T-helper 9 cell (primary cell): ENCODE data around the gene GTF3C5.
"Not testable (repeated sequence)": the region's sequence is repeated elsewhere in the genome, so short reads cannot be mapped to it uniquely, and the experiment has no call there.

Experiments
- DNase-seq: peaks from one replicate; pipeline ENCODE4 v3.0.0-alpha.2; 2020
- total RNA-seq, 2 donors: gene quantifications; one replicate each; lab custom pipeline; 2026; lab: John Stamatoyannopoulos, UW

Gene GTF3C5
- 45.6 to 73.6 reads per million in 2 donors for total RNA-seq

- peak; percentile 82 for DNase-seq
Measured at GRCh38 chr9:133030317-133031129, at the start of gene GTF3C5. GTF3C5 (plus strand) TSS chr9:133030997; CDS start chr9:133031012, 15 bp downstream.

- DNase-seq: no peak
Measured at GRCh38 chr9:132982458-132982857, 48.3 kb upstream of the GTF3C5 start.

- DNase-seq: no peak
Measured at GRCh38 chr9:132983491-132984201, 47.2 kb upstream of the GTF3C5 start.

- no peak for DNase-seq
Measured at GRCh38 chr9:132984202-132985070, 46.4 kb upstream of the GTF3C5 start.

GRCh38 chr9:132985071-132985350, 45.8 kb upstream of the GTF3C5 start:
- no peak for DNase-seq

- DNase-seq: no peak
Measured at GRCh38 chr9:132985489-132985888, 45.3 kb upstream of the GTF3C5 start.

- no peak for DNase-seq
Measured at GRCh38 chr9:132986114-132986513, 44.7 kb upstream of the GTF3C5 start.

- no peak for DNase-seq
Measured at GRCh38 chr9:132986640-132987620, 43.9 kb upstream of the GTF3C5 start.

GRCh38 chr9:132988244-132989013, 42.4 kb upstream of the GTF3C5 start:
- no peak for DNase-seq

- no peak for DNase-seq
Measured at GRCh38 chr9:132989014-132989310, 41.8 kb upstream of the GTF3C5 start.

- no peak for DNase-seq
Measured at GRCh38 chr9:132989414-132989996, 41.3 kb upstream of the GTF3C5 start.

- DNase-seq: not testable (repeated sequence)
Measured at GRCh38 chr9:132989998-132990557, 40.7 kb upstream of the GTF3C5 start.

- DNase-seq: no peak
Measured at GRCh38 chr9:132990781-132991180, 40.0 kb upstream of the GTF3C5 start.

GRCh38 chr9:132991351-132992300, 39.2 kb upstream of the GTF3C5 start:
- DNase-seq: no peak

- no peak for DNase-seq
Measured at GRCh38 chr9:132993511-132993939, 37.3 kb upstream of the GTF3C5 start.

- no peak for DNase-seq
Measured at GRCh38 chr9:132994410-132995120, 36.2 kb upstream of the GTF3C5 start.

GRCh38 chr9:132995121-132995420, 35.7 kb upstream of the GTF3C5 start:
- DNase-seq: no peak

GRCh38 chr9:132995879-132996278, 34.9 kb upstream of the GTF3C5 start:
- DNase-seq: no peak

GRCh38 chr9:132996526-132996925, 34.3 kb upstream of the GTF3C5 start:
- no peak for DNase-seq
